ENCODE measurements around the gene KIF18A.
"Not testable (repeated sequence)": the region's sequence is repeated elsewhere in the genome, so short reads cannot be mapped to it uniquely, and the experiment has no call there.

The KIF18A gene

DNA sequence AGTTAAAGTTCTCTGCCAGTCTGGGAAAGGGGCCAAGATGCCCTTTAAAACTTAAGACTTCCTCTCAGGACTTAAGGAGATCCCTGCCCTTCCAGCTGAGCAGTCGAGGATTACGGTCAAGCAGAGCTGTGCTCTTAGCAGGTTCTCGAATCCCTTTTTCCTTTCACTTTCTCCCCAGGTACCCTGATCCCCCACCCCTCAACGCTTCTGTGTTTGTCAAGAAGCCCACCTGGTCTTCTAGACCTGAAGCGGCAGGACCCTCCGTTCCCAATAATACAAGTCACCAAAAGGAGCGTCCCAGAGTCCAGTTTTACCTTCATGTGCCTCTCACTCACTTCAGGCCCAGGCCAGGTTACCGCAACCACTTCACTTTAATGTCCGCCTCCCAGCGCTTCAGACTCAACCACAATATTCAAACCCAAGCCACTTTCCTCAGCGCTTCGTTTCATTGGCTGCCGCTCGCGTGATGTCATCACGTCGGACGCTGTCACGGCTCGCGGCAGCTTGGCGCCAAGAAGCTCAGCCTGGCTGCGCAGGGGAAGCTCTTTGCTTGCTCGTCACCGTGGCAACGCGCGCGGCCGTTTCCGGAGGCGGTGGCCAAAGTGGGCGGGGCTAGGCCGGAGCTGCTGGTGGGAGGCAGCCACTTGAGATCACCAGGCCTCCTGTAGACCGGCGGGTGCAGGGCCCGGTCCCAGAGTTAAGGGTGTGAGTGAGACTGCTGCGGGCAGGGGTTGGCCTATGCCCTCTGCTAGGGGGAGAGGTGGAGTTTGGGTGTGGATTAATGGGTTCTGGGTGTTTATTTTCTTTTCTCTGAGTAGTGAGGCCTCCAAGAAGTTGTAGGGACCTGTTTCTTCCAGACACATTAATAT, at the start of gene KIF18A, which contains the start of gene METTL15:
Gene KIF18A, minus strand, starts transcription at position 407 of the 869 bp plus-strand sequence. CDS start 10,209 bp downstream, outside the sequence.
Gene METTL15, plus strand, starts transcription at position 639 of the 869 bp plus-strand sequence. CDS start 4,947 bp downstream, outside the sequence.
- intact Hi-C loops (cut with DNase I), result no loop called here
- DNase-seq, result peak; percentile 98 to 100 (median 99)

- no peak for DNase-seq
- intact Hi-C loops (cut with DNase I), result no loop called here
Observed at GRCh38 chr11:28153586-28153985, 45.6 kb upstream of the KIF18A start.

GRCh38 chr11:28152743-28153142, 44.8 kb upstream of the KIF18A start:
- no peak for DNase-seq
- intact Hi-C loops (cut with DNase I), result no loop called here

- DNase-seq, result peak in 1 of 42 donors; percentile 11
- intact Hi-C loops (cut with DNase I), result no loop called here
Observed at GRCh38 chr11:28146123-28146751, 38.3 kb upstream of the KIF18A start.

- intact Hi-C loops (cut with DNase I), result no loop called here
- no peak for DNase-seq
Observed at GRCh38 chr11:28144808-28145207, 36.9 kb upstream of the KIF18A start.

- intact Hi-C loops (cut with DNase I), result no loop called here
- DNase-seq, result no peak
Observed at GRCh38 chr11:28142724-28143123, 34.8 kb upstream of the KIF18A start.

DNA sequence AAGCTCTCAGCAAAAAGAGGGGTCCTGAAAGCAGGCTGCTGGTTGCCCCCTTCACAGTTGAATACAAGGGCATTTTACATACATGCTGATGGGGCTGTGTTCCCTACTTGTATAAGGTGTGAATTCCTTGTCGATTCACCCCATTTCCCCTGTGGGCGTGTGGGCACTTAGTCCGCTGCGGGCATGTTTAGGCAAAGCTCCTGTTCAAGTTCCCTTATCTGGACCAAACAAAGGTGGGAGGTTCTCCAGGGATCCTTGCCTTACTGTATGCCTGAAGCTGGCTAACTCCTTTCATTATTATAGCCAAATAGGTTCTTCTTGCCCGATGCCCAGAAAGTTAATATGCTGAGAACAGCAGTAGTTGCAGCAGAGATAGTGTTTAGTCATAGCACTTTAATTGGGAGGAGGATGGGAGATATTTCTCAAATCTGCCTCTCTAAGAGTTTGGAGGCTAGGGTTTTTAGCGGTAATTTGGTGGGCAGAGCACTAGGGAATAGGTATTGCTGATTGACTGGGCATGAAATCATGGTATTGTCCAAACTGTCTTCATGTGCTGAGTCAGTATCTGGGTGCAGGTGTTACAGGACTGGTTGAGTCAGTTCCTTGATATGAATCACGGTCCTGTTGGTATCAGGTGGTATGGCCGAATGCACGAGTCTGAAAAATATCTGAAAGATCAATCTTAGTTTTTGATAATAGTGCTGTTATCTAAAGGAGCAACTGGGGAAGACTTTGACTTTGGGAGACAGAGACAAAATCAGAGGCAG, 32.9 kb upstream of the KIF18A start:
- DNase-seq, result no peak
- intact Hi-C loops (cut with DNase I), result no loop called here

DNA sequence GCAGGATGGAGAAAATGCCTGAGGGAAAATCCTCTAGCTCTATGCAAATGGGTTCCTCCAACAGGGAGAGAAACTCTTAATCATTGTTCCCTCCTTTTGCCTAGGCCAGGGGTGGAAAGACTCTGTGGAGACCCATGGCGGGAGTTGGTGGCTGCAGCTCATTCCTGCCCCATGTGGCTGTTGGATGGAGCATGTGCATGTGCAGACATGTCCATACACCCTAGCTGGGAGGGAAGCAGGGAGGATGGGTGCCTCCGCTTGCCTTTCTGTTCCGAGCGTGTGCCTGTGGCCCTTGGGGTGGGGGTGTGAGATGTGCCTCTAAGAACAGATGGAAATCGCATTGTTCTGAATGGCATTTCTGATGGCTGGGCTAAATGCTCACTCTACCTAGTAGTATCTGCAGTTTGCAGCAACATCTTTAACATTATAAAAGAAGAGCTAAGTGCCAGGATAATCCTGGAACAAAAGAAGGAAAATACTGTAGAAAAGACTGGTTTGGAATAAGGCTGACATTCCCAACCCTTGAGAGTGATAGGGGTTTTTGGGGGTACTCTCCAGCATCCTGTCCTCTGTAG, 32.0 kb upstream of the KIF18A start:
- DNase-seq, result no peak
- intact Hi-C loops (cut with DNase I), result no loop called here

- intact Hi-C loops (cut with DNase I), result no loop called here
- DNase-seq, result no peak
Observed at GRCh38 chr11:28137832-28138231, 29.9 kb upstream of the KIF18A start.

DNA sequence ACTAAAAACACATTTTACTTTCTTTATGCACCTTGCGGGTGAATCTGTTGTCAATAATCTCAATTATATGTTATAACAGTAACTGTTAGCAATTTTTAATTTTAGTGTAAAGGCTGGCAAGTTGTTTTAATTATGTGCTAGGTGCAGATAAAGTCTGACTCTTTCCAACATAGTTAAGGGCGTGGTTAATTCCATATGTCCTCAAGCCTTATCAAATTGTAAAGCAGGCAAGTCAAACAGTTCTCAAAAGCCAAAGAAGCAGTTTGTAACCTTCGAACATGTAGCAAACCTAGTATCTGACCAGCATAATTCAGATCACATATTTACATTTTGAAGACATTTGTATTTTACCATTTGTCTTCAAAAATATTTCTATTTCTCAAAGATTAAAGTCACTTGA, 29.4 kb upstream of the KIF18A start:
- intact Hi-C loops (cut with DNase I), result no loop called here
- DNase-seq, result no peak

- DNase-seq; intact Hi-C loops (cut with DNase I): not testable (repeated sequence)
Observed at GRCh38 chr11:28136157-28136556, 28.2 kb upstream of the KIF18A start.

DNA sequence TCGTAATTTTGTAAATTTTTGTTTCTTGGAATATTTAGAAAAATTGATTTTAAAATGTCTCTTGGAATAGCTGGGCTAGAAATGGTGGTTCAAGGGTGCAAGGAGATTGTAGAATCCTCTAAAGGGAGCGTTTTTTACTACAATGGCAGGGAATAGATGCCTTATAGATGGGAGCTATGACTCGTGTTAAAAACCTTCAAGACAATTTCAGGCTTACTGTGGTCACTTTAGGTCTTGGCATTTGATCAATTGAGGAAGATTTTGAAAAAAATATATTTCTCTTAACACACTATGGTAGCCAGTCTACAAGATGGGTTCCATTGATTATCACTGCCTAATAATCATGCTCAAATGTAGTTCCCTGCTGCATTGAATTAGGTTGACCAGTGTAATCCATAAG, 25.2 kb upstream of the KIF18A start:
- intact Hi-C loops (cut with DNase I), result no loop called here

DNA sequence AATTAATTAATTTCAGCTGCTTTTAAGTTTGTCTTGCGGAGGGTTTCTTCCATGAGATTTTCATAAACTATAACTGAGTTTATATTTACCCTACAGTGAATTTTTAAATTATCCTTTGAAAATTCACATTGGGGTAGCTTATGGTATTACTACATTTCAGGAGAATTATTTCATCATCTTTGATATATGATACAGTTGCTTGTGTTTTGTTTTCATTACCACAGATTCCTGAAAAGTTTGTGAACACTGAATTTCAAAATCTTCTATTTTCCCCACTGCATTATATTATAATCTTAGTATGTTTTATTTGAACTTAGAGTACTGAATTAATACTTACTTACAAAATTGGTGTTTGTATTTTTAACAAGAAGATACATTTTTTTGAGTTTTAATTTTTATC, 24.6 kb upstream of the KIF18A start:
- intact Hi-C loops (cut with DNase I), result no loop called here
- no peak for DNase-seq

More for the DNA sequence above, 25.2 kb upstream of the KIF18A start:
- no peak for DNase-seq

DNA sequence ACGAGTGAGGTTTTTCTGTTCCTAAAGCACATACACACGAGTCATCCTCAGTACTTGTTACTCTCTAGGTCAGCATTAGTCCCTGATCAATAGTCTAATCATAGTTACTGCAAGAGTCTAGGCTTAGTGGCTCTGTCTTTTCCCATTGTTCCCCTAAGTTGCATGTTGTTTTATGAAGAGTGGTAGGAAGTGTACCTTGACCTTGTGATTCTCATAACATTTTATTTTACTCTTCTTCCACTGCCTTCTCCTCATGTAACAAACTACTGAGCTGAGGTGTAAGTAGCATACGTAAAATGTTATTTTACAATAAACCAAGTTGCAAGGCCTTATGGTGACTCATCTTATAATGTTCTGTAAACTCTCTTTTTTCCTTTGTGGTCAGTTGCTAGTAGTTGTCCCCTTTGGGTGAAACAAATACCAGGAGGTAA, 15.2 kb upstream of the KIF18A start:
- intact Hi-C loops (cut with DNase I), result no loop called here
- no peak for DNase-seq

DNA sequence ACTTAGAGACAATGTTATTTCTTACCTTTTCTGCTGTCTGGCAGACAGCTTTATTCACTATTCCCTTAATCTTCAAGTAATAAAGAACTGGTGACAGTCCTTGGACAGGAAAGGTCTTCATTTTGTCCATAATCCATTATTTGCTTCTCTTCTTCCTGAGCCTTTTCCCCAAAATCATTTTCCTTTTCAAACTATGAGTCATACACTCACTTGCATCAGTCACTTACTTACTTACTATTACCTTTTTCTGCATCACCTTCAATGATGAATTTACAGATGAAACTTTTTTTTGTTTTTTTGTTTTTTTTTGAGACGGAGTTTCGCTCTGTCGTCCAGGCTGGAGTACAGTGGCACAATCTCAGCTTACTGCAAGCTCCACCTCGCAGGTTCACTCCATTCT, 9.8 kb upstream of the KIF18A start:
- intact Hi-C loops (cut with DNase I), result no loop called here
- no peak for DNase-seq

DNA sequence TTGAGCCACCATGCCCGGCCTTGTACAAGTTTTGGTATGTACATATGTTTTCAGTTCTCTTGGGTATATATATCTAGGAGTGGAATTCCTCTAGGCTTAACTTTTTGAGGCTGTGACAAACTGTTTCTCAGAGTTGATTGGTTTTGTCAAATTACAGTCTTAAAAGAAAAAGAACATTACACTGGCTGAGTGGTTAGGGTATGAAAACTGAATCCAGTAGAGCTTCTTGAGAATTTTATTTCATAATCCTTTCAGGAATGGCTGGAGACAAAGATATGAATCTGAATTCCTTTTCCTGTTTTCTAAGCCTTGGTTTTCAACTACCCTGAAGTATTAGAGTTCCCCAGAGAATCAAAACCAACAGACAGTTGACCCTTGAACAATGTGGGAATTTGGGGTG, 6.8 kb upstream of the KIF18A start:
- no peak for DNase-seq
- intact Hi-C loops (cut with DNase I), result no loop called here

GRCh38 chr11:28114116-28114515, 6.2 kb upstream of the KIF18A start:
- intact Hi-C loops (cut with DNase I), result no loop called here
- DNase-seq, result no peak

DNA sequence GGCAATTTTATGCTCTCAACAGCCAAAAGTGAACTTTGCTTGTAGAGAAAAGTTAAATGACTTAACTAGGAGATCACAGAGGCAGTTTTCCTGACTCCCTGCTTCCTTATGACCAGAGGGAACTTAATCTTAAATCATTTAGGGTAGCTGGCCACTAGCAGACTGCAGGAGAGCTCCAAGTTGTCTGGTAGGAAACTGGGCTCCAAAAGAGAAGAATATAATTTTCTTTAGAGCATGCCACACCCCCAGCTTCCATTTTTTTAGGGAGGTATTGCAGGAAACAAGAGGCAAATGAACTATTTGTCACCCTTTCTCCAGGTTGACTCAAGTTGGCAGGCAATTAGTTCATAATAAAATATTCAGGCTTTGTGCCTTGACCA, 2.9 kb upstream of the KIF18A start:
- intact Hi-C loops (cut with DNase I), result no loop called here
- DNase-seq, result no peak

- DNase-seq, result peak; percentile 39 to 83 (median 63)
- intact Hi-C loops (cut with DNase I), result no loop called here
Observed at GRCh38 chr11:28110108-28110820, 2.3 kb upstream of the KIF18A start.

Data from head of caudate nucleus (tissue), 42 donors.